ENCODE results near the gene HOXC9.
A peak's percentile ranks its signal among the peaks of the same experiment; 100 is the strongest.

HOXC9 gene

DNA sequence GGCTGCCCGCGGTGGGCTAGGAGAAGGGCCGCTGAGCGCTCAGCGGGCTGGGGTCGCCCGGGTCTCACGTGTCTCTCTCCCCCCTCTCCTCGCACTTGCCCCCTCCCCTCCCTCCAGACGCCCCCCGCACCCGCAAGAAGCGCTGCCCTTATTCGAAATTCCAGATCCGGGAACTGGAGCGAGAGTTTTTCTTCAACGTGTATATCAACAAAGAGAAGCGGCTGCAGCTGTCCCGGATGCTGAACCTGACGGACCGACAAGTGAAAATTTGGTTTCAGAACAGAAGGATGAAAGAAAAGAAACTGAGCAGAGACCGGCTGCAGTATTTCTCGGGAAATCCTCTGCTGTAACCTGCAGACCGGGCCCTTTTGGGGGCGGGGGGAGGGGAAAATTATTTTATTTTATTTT is 24.9 kb upstream of the HOXC9 start:
- no peak for DNase-seq

DNA sequence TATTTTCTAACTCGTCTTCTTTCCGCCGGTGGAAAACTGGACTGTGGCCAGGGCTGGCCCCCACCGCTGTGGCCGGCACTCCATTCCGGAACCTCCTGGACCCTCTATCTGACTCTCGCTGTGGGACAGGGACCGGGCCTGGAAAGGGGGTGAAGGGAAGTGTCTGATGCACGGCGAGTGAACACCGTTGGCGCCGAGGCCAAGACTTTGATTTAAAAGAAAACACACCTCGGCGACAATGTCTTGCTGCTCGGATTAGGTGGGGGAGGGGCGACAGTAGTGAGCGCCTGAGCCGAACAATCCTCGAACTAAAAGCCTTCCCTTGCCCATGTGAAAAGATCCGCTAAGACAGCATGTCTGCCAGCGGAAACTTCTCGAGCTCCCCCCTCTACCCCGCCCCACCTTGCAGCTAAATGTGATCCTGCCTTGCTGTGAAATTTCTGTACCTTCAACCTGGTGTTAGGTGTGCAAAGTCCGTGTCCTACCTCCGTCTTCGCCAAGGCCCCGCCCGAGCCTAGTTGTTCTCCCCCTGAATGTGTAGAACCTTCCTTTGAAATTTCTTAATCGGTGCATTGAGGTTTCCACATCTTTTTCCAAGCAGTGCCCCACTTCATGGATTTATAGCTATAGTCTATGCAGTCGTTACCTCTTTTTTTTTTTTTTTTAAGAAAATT is 24.3 kb upstream of the HOXC9 start:
- peak; percentile 67 for DNase-seq

DNA sequence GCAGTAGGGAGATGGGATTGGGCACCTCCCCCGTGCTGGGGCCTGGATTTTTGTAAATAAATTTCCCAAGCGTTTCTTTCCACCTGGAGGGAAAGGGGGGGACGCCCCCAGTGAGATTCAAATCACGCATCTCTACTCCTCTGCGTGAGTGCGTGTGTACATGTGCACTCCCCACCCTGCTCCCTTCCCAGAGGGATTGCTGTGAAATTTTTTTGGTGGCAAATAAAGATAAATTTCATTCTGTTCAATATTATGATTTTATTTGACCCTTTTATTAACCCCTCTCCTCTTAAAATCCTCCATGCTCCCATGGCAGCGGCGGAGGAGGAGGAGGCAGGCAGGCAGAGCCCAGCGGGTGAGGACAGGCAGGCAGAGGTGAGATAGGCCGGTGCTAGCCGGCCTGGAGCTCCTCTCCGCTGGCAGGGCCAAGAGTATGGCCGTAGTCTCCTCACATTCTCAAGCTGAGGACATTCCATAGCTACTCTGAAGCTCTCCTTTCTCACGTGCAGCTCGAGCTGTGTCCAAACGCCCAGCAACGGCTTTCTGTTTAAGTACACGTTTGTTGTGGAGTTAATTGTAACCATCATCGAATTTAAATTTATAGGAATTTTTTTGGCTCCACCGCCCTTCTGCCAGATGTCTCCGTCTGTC is 23.7 kb upstream of the HOXC9 start:
- DNase-seq, result no peak

DNA sequence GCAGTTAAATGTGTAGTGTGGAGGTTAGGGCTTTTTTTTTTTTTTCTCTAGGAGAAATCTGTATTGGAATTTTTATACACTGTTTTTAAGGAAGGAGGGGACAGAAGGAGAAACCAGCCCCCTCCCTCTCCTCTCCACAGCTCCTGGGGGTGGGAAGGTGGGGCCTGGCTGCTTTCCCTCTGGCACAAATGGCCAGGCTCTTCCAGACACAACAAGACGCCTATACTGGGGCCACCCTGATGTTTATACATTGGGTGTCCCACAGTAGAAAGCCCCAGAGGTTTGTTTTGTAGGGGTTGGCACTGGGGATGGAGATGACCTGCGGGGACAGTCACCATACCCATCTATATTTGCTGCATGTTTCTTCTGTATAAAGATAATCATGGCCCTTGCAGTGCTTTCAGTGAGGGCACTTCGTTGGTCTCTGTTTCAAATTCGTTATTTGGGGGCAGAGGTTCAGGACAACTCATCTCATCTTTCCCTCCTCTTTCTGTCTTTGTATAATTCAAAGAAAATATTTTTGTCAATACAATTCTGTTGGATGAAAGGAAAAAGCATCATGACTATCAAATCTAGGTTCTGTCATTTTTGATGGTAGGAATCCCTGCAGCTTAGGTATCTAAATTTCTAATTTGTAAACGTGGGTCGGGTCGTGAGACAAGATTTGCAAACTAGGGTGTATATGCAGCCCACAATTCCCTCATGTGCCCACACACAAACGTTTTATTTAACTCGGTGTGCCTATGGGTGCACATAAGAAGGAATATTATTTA is 23.0 kb upstream of the HOXC9 start:
- DNase-seq, result no peak

DNA sequence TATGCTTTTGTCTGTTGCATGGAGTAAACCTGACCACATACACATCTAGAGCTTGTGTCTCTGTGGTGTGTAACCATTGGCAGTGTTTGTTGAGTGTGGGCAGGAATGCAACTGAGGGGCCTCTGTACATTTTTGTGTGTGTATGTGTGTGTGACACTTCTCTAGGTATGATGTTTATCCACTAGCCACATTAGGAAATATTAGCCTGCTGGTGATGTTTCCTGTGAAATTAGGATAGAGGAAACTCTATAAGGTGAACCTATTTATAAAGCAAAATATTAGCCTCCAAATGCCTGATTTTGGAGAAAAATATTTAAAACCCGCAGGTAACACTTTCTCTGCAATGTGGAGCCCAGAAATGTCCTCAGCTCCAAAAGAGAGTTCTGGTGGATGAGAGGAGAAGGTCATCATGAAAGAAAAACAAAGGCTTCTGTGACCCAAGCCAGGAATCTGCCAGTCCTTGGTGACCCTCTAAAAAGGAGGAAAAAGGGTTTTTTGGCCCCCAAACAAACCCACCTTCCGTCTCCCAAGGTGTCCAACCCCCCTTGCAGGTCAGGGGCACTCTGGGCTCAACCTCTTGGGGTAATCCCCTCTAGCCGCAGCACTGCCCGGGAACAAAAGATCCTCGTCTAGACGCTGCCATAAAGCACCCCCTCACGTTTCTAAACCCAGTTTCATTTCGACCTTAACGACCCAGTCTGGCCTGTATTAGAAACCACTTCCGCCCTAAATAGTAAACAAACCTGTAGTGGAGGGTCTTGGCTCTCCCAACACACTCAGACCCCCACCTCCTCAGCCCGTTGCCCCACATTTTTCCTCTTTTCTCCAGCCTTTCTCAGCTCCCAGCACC is 22.1 kb upstream of the HOXC9 start:
- DNase-seq, result no peak

DNA sequence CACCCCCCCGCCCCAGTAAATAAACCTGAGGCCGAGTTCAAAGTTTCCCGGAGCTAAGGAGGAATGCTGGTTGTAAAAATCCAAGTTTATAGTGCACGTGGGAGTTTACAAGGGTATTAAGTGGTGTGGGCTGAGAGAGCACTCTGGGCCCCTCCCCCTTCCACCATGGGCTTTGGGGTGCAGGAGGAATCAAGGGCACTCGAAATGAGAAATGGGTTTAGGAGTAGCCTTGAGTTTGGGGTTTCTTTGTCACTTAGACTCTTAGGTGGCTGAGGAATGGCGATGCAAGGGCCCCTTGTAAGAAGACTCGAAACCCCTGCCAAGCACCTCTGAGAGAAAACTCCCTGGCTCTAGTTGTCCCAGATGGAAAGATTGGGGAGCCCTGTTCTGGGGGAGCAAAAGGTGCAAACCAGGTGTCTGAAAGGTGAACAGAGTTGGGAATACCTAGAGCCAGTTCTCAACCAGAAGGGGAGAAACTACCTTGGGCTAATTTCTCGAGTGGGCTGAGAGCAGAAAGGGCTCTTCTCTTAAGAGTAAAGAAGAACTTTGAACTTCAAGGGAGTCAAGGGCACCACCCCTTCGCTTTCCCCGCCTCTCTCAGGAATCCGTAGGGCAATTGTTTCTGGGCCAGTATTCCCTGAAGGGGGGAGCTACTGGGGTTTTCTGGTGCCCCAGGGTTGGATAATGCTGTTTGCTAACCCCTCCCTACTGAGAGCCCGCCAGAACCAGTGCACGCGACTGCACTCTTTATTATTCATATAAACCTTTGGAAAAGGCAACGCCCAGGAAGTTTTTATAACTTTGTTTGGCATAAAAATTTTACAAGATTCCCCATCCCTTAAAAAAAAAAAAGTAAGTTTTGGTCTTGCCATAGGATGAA is 21.2 kb upstream of the HOXC9 start:
- DNase-seq, result no peak

DNA sequence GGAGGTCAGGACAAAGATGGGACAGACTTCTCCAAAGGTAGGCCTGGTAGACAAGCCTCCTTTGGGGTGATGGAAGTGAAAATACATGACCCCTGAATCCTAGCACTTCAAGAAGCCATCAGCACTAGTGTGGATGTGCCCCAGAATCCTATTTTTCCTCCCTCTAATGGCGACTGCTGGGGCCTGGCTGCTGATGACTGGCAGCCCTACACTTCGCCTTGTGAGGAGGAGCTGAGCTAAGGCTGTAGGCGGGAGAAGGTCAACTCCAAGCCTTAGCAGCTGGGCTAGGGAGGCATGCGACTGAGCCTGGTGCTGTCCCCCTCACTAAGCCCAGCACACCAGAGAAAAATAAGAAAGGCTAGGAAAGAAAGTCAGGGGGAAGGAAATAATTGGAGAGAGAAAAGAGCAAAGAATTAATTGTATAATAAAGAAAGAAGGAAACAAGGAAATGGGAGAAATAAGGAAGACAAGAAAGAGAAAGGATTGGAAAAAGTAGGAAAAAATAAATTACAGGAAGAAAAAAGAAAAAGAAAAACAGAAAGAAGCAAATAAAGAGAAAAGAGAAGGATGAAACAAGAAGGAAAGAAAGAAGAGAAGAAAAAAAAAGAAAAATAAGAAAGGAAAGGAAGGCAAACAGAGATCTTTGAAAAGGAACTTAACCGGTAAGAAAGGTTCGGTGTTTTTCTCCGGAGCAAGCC is 19.7 kb upstream of the HOXC9 start:
- no peak for DNase-seq

DNA sequence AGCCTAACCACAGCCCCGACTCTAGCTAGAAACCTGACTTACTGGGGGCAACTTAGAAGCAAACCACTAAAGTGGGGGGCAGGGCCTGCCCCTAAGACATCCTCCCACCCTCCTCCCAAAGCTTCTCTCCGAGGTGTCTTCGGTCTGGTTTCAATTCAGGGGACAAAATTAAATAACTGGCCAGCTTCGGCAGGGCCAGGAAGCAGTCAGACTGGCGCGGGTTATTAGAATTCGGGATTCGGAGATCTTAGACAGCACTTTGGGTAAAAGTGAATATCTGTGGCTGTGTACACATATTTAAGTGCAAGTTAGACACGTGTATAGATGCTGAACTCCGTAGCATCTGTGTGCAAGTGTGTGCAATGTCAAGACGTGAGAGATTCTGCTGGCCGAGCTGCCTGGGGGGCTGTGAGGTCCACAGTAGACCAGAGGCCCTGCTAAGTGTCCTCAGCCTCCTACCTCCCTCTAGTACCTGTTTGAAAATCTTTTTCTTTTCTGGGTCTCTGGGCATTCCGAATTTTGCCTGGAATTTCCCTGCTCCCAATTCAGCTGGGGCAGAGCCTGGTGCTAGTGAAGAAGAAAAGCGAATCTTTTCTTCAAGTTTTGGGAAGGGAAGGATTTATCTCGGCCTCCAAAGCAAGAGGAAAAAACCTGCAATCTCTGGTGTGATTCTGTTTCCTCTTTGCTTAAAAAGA is 19.0 kb upstream of the HOXC9 start:
- peak; percentile 83 for DNase-seq

DNA sequence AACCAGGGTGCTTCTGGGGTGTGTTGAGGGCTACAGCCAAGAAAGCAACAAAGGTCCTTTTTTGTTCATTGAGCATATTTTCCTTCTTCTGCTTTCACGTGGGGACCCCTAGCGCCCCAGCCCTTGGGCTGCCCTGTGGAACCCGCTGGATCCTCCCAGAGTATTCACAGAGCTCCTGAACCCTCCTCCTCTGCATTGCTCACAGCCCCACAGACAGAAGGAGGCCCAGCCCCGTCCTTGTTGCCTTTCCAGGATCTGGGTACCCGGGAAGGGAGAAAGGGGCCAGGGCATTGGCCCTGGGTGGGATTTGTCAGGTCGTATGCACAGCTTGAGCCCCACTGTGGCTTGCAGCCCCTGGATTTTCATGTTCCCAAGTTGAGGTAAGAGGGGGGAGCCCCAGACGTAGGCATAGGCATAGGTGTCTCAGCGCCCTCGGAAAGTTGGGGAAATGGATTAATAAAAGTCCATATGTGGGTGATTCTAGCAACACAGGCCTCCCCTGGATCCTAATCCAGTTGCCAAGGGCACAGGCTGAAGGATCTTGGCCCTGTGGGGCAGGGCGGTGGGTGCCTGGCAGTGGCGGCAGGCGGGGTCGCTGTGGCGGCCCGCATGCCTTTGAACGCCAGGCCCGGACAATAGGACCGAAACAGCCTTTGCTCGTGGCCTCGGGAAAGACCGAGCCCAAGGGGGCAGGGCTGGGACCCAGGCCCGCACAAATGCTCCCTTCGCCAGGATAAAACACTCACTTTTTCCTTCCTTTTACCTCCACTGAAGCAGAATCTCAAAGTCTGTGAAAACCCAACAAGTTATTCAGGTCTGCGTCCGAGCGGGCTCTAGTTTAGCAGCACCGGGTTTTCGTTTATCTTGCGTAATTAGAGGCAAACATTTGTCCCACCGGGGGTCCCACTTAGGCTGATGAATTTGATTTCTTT is 18.1 kb upstream of the HOXC9 start:
- peak; percentile 89 for DNase-seq

DNA sequence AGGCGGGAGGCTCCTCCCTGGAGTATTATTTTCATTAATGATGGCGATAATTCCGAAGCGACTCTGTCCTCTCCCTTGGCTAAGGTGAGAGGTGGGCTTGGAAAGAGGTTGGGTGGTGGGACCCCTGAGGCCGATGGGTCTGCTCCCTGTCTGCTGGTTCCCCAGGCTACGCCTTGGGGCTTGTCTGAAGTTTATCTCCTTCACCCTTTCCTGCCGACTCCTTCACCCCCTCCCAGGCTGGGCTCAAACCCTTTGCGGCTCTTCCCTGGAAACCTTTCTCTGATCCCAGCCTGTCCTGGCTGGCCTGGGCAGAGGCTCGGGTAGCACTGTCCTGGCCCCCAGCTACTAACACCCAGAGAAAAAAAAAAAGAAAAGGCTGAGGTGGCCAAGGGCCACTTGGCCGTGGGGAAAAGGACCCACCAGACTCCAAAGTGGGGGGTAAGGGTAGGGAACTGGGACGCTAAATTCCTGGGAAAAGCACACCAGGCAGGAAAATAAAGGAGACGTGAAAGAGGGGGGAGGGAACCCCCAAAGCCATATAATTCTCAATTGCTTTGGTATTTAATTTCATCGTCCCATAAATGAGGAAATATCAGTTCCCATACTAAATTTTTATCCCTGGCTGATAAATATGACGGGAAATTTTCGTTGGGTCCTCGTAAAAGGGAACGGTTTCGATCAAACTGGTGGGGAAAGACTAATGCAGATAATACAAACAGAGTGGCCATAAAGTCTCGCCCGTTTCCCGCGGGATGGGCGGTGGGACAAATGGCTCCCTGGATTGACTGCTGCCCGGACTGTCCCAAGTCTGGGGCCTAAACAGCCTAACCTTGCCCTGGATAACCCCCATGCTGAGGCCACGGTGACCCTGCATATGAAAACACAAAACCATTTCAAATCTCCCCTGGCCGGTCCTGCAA is 17.1 kb upstream of the HOXC9 start:
- DNase-seq, result peak; percentile 80

DNA sequence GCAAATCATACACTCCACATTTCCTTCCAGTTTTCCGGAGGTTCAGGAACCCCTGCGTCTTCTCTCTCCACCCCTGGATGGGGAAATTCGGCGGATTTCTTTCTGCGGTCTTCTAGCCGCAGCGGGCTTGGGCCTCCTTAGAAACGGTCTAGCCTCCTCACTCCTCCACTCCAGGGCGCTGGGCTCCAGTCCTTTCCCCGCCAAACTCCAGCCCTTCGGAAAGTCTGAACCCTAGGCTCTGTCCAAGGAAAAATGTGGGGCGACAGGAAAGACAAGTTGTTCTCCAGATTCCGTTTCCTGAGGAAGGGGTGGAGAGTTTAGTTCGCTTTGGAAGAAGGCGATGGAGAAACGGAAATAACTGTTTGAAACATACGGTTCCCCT is 16.4 kb upstream of the HOXC9 start:
- peak; percentile 86 for DNase-seq

DNA sequence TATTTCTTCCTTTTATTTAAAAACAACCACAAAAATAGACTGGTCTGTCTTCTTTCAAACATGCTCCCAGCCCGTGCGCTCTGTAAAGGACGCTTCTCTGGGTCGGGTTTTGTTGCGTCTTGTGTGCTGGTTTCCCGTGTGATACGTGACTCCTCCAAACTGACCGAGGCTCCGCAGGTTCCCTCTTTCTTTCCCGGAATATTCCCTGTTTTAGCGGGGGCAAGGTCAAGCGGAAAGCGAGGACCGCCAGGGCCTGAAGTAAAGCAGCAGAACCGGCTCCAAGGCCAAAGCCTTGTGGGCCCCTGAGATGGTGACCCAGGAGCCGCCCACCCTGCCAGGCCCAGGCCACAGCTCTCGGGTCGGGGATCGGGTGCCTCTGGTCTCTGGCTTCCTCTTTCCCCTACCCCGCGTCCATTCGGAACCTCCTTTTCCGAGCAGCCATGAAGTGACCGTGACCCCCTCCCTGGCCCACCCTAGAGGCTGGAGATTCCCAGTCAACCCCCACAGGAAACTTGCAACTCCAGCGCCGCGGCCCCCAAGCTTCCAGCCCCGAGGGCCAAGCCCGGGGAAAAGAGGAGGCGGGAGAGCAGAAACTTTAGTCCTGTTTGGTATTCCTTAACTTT is 15.9 kb upstream of the HOXC9 start:
- DNase-seq, result no peak

DNA sequence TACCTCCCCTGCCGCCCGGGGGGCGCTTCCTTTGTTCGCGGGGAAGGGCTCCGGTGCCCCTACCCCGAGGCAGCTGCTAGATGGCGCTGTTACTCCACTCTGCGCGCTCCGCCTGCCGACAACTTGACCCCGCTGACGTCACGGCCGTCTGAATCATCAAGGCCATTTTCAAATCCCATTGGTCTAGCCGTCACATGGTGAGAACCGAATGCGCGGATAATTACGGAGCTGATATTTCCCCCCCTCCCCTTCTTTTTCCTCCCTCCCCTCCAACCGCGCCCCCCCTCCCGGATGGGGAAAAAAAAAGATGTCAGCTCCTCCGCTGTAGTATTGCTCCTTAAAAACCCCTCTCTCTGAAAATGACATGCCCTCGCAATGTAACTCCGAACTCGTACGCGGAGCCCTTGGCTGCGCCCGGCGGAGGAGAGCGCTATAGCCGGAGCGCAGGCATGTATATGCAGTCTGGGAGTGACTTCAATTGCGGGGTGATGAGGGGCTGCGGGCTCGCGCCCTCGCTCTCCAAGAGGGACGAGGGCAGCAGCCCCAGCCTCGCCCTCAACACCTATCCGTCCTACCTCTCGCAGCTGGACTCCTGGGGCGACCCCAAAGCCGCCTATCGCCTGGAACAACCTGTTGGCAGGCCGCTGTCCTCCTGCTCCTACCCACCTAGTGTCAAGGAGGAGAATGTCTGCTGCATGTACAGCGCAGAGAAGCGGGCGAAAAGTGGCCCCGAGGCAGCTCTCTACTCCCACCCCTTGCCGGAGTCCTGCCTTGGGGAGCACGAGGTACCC is 14.9 kb upstream of the HOXC9 start, which contains the start of gene HOXC10:
TSS of gene HOXC10 (plus strand) at position 246 of the 791 bp plus-strand sequence. CDS start at position 360, 114 bp downstream.
- peak; percentile 87 for DNase-seq

DNA sequence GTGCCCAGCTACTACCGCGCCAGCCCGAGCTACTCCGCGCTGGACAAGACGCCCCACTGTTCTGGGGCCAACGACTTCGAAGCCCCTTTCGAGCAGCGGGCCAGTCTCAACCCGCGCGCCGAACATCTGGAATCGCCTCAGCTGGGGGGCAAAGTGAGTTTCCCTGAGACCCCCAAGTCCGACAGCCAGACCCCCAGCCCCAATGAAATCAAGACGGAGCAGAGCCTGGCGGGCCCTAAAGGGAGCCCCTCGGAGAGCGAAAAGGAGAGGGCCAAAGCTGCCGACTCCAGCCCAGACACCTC is 14.3 kb upstream of the HOXC9 start:
- DNase-seq, result peak; percentile 85

DNA sequence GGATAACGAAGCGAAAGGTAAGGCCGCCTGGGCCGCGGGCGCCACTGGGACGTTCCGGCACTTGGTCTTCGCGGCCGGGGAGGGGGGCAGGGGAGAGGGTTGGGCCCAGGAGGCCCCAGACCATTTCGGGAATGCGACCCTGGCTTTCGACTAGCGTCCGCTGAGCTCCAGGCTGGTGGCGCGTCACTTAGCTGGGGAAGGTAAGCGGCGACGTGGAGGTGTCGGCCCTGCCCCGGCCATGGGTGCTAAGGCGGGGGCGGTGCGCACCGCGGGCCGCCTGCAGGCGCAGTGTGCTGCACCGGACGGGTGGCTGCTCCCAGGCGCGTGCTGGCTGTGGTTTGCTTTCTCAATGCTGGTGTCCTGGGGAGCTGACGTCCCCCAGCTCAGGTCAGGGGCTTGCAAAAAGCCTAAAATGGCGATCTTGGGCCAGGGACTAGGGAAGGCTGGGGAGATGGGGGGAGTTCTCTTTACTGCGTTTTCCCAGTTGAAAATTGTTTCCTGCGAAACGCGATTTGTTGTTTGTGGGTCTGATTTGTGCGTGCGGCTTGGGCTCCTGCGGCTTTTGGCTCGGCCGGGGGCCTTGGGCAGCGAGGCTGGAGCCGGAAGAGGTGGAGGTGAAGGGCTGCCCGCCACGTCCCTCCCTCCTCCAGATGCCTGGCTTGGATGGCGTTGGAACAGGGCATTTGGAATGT is 13.8 kb upstream of the HOXC9 start:
- peak; percentile 88 for DNase-seq
